ENCODE data around the gene CCDC7. TPM values are rescaled to one million over a fixed set of nuclear protein-coding genes. Genes with fewer than 3 reads are reported as not detected.

The CCDC7 gene
- total RNA-seq, 3 donors from 2014 or later, result 11.2 to 36.5 (median 14.2) TPM

DNA sequence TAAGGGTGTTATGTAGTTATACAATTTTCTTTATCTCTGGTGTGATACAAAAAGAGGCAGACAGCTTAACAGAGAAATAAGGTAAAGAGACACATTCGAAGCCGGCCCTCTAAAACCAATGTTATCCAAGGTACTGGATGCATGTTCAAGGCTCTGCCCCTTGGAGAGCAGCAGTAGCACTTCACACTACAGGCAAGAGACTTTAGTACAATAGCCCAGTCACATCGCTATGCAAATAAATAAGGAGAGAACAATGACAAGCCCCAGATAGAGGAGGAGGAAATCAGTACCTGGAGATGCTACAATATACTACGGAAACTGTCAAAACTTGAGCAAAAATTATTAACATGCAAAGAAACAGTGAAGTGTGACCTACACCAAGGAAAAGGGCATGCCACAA lies 401.0 kb downstream of the CCDC7 start:
- intact Hi-C loops (cut with DNase I, micrococcal nuclease), result no loop called here
- H3K4me1 ChIP-seq (ENCODE audit: low read depth), result no peaks in the 10 kb centered on the region
- H3K4me3 ChIP-seq, result no peak overlapping the region
- no peaks in the 10 kb centered on the region for H3K9me3 ChIP-seq
- TF ChIP-seq, protein P1, sequence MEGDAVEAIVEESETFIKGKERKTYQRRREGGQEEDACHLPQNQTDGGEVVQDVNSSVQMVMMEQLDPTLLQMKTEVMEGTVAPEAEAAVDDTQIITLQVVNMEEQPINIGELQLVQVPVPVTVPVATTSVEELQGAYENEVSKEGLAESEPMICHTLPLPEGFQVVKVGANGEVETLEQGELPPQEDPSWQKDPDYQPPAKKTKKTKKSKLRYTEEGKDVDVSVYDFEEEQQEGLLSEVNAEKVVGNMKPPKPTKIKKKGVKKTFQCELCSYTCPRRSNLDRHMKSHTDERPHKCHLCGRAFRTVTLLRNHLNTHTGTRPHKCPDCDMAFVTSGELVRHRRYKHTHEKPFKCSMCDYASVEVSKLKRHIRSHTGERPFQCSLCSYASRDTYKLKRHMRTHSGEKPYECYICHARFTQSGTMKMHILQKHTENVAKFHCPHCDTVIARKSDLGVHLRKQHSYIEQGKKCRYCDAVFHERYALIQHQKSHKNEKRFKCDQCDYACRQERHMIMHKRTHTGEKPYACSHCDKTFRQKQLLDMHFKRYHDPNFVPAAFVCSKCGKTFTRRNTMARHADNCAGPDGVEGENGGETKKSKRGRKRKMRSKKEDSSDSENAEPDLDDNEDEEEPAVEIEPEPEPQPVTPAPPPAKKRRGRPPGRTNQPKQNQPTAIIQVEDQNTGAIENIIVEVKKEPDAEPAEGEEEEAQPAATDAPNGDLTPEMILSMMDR (IDR thresholded peaks at IDR 0.05), result no peak
- H3K36me3 ChIP-seq (ENCODE audit: low read depth), result no peaks in the 10 kb centered on the region
- ATAC-seq (no peak), DNase-seq (no peak)

DNA sequence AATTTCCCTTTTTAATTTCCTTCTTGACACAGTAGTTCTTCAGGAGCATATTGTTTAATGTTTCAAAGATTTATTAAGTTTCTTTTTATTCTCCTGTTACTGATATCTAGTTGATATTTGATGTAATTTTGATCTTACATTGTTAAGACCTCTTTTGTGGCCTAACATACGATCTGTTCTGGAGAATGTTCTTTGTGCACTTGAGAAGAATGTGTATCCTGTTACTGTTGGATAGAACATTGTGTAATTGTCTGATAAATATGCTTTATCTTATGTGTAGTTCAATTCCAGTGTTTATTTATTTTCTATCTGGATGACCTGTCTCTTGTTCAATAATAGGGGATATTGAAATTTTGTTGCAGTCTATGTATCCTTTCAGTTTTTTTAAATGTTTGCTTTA lies 405.4 kb downstream of the CCDC7 start:
- intact Hi-C loops (cut with DNase I, micrococcal nuclease), result no loop called here
- no peak for ATAC-seq
- no peak for DNase-seq
- no peaks in the 10 kb centered on the region for H3K9me3 ChIP-seq
- no peaks in the 10 kb centered on the region for H3K36me3 ChIP-seq (ENCODE audit: low read depth)
- H3K4me3 ChIP-seq, result no peak overlapping the region
- TF ChIP-seq, protein P1 (IDR thresholded peaks at IDR 0.05), result no peak
- H3K4me1 ChIP-seq (ENCODE audit: low read depth), result no peaks in the 10 kb centered on the region

DNA sequence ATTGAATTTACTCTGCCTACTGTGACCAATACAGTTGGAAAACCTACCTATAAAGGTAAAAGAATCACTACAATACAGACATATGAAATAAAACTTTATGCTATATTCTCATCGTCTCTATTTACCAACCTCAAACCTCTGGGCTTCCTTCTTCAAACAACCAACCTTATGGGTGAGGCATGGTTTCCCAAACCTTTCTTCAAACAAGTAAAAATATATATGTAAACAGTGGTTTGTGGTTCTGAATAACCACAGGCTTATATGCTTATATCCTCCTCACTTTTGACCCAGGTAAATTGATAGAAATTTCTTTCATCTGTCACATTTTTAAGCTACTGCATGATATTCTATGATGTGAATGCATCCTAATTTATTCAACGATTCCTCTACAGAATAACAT lies 408.5 kb downstream of the CCDC7 start:
- Histone ChIP-seq H3K9me3 (no peaks in the 10 kb centered on the region), H3K4me3 (no peak overlapping the region), H3K36me3 (ENCODE audit: low read depth) (no peaks in the 10 kb centered on the region), H3K4me1 (ENCODE audit: low read depth) (no peaks in the 10 kb centered on the region)
- TF ChIP-seq, protein P1 (IDR thresholded peaks at IDR 0.05), result no peak
- intact Hi-C loops (cut with DNase I, micrococcal nuclease), result no loop called here
- ATAC-seq (no peak), DNase-seq (no peak)

DNA sequence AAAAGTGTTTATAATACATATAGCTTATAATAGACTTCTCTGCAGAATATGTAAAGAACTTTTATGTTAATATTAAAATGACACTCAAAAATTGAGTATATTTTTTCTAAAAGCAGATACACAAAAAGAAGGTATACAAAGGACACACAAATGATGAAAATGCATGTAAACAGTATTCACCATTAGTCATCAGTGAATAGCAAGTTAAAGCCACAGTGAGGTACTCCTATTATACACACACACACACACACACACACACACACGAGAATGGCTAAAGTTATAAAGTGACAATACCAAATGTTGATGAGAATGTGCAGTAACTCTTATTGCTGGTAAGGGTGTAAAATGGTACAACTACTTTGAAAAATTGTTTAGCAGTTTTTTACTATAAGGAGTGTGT lies 419.2 kb downstream of the CCDC7 start:
- TF ChIP-seq, protein P1 (IDR thresholded peaks at IDR 0.05), result no peak
- Histone ChIP-seq H3K4me3 (no peak overlapping the region), H3K9me3 (no peaks in the 10 kb centered on the region), H3K4me1 (ENCODE audit: low read depth) (no peaks in the 10 kb centered on the region), H3K36me3 (ENCODE audit: low read depth) (no peaks in the 10 kb centered on the region)
- ATAC-seq (no peak), DNase-seq (no peak)
- intact Hi-C loops (cut with DNase I, micrococcal nuclease), result no loop called here

DNA sequence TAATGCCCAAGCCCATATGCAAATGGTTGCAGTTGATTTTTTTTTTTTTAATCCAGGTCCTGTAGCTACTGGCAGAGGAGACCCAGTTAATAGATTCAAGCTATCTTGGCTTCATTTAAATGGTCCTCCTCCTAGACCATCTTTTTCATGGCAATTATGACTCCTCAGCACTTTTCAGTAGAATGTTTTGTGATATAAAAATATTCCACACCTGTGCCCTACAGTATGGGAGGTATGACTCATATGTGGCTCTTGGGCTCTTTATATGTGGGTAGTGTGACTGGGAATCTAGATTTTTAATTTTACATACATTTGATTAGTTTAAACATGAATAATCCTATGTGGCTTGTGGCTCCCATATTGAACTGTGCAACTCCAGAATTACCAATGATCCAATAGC lies 432.0 kb downstream of the CCDC7 start:
- TF ChIP-seq, protein P1 (IDR thresholded peaks at IDR 0.05), result no peak
- intact Hi-C loops (cut with DNase I, micrococcal nuclease), result no loop called here
- H3K4me1 ChIP-seq (ENCODE audit: low read depth), result no peaks in the 10 kb centered on the region
- H3K4me3 ChIP-seq, result no peak overlapping the region
- H3K9me3 ChIP-seq, result no peaks in the 10 kb centered on the region
- ATAC-seq, result no peak
- no peak for DNase-seq
- no peaks in the 10 kb centered on the region for H3K36me3 ChIP-seq (ENCODE audit: low read depth)

DNA sequence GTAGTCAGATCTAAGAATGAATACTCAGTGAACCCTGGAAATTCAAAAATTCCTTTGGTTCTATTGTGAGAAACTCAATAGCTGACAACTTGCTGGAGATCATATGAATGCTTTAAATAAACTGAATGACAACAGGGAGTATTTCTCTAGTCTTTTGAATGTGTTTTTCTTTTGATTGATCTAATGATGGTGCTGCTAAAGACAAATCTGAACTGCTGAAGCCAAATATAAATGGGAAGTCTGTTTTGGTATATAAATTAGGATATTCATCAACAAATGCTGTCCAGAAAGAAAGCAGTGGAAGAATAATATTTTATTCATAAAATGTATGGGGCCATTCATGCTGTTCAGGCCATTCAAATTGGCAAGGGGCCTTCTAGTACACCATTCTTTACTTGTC lies 432.7 kb downstream of the CCDC7 start:
- H3K4me1 ChIP-seq (ENCODE audit: low read depth), result no peaks in the 10 kb centered on the region
- H3K36me3 ChIP-seq (ENCODE audit: low read depth), result no peaks in the 10 kb centered on the region
- TF ChIP-seq, protein P1 (IDR thresholded peaks at IDR 0.05), result no peak
- no peaks in the 10 kb centered on the region for H3K9me3 ChIP-seq
- H3K4me3 ChIP-seq, result no peak overlapping the region
- ATAC-seq, result no peak
- DNase-seq, result no peak
- intact Hi-C loops (cut with DNase I, micrococcal nuclease), result no loop called here
